Tibial nerve (tissue), 4 donors: ENCODE measurements around the gene MYBPC1.
"Not testable (repeated sequence)": the region's sequence is repeated elsewhere in the genome, so short reads cannot be mapped to it uniquely, and the experiment has no call there.

Experiments
- EP300 ChIP-seq, 2 donors: sonication (generic); formaldehyde crosslinking; IDR thresholded peaks; one replicate each; pipeline ENCODE4 v1.6.1; 2017; ENCODE audit warnings: antibody characterized with exemption in 2 of 2, mild to moderate bottlenecking in 1 of 2
- POLR2A ChIP-seq, 2 donors: fragments of 450-650 bp; IDR thresholded peaks; one replicate each; pipeline ENCODE4 v1.6.1; 2017; ENCODE audit warnings: antibody characterized with exemption in 2 of 2, mild to moderate bottlenecking in 2 of 2, moderate library complexity in 2 of 2
- TF ChIP-seq, protein P1 (sequence below), 5 experiments: fragments of 200-600 bp in 3 of 5; fragments of 450-650 bp in 2 of 5; sonication (generic) in 3 of 5; IDR thresholded peaks; one replicate each; pipeline ENCODE4 v1.5.1; 2016 to 2019; ENCODE audit warnings: antibody characterized with exemption in 5 of 5, mild to moderate bottlenecking in 3 of 5, moderate library complexity in 2 of 5

- TF ChIP-seq, protein P1, sequence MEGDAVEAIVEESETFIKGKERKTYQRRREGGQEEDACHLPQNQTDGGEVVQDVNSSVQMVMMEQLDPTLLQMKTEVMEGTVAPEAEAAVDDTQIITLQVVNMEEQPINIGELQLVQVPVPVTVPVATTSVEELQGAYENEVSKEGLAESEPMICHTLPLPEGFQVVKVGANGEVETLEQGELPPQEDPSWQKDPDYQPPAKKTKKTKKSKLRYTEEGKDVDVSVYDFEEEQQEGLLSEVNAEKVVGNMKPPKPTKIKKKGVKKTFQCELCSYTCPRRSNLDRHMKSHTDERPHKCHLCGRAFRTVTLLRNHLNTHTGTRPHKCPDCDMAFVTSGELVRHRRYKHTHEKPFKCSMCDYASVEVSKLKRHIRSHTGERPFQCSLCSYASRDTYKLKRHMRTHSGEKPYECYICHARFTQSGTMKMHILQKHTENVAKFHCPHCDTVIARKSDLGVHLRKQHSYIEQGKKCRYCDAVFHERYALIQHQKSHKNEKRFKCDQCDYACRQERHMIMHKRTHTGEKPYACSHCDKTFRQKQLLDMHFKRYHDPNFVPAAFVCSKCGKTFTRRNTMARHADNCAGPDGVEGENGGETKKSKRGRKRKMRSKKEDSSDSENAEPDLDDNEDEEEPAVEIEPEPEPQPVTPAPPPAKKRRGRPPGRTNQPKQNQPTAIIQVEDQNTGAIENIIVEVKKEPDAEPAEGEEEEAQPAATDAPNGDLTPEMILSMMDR (IDR thresholded peaks at IDR 0.05), result not testable (repeated sequence)
- TF ChIP-seq POLR2A, EP300 (IDR thresholded peaks at IDR 0.05): not testable (repeated sequence)
These were observed 36.0 kb upstream of the MYBPC1 start for GRCh38 chr12:101558726-101559125.
